ENCODE data around the gene TIMMDC1.

DNA sequence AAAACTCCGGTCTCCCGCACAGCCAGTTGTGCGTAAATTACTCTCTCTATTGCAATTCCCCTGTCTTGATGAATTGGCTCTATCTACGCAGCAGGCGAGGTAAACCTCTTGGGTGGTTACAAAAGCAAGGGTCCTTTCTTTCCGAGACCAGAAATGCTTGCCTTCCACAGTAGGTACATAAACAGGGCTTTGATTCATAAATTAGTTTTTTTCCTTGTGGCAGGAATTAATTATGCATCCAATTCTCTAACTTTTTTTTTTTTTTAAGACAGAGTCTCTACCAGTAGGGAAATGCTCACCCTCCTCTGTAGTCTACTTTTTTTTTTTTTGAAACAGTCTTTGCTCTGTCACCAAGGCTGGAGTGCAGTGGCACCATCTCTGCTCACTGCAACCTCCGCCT, 44.8 kb downstream of the TIMMDC1 start:
- TF ChIP-seq POLR2A (IDR thresholded peaks at IDR 0.05): no peak
- TF ChIP-seq, protein P1, sequence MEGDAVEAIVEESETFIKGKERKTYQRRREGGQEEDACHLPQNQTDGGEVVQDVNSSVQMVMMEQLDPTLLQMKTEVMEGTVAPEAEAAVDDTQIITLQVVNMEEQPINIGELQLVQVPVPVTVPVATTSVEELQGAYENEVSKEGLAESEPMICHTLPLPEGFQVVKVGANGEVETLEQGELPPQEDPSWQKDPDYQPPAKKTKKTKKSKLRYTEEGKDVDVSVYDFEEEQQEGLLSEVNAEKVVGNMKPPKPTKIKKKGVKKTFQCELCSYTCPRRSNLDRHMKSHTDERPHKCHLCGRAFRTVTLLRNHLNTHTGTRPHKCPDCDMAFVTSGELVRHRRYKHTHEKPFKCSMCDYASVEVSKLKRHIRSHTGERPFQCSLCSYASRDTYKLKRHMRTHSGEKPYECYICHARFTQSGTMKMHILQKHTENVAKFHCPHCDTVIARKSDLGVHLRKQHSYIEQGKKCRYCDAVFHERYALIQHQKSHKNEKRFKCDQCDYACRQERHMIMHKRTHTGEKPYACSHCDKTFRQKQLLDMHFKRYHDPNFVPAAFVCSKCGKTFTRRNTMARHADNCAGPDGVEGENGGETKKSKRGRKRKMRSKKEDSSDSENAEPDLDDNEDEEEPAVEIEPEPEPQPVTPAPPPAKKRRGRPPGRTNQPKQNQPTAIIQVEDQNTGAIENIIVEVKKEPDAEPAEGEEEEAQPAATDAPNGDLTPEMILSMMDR (IDR thresholded peaks at IDR 0.05): no peak
- no peak for TF ChIP-seq EP300 (IDR thresholded peaks at IDR 0.05)

All from ovary (tissue), 3 donors.